WTC11 (cell line): ENCODE results near the gene PRKCE. TPM values are rescaled to one million over a fixed set of nuclear protein-coding genes. Genes with fewer than 3 reads are reported as not detected.

Source experiments
- ATAC-seq: fragments of 200-7000 bp; cut with Tn5 transposase; 2 replicates; pipeline ENCODE4 v1.10.0; 2021; ENCODE audit warnings: mild to moderate bottlenecking, moderate library complexity
- CTCF ChIA-PET: fragments of 300-600 bp; sonication (Branson Sonifier 250); formaldehyde crosslinking; loops from one replicate; lab custom pipeline; 2021; ENCODE audit warnings: antibody characterized with exemption; lab: Charles Lee
- POLR2A ChIA-PET: fragments of 350-600 bp; sonication (Branson Sonifier 250); formaldehyde crosslinking; loops from one replicate; lab custom pipeline; 2021; ENCODE audit warnings: antibody characterized with exemption; lab: Charles Lee
- DNase-seq: peaks from one replicate; pipeline ENCODE4 v3.0.0; 2021; ENCODE audit warnings: low spot score
- H3K27ac Mint-ChIP-seq: 2 replicates; pipeline ENCODE4 v1.8.0; 2021; ENCODE audit warnings: mixed read lengths
- H3K27me3 Mint-ChIP-seq: 2 replicates; pipeline ENCODE4 v1.8.0; 2021; ENCODE audit warnings: low read depth, mild to moderate bottlenecking, moderate library complexity, mixed read lengths
- H3K36me3 Mint-ChIP-seq: 2 replicates; pipeline ENCODE4 v1.8.0; 2021; ENCODE audit warnings: mixed read lengths
- H3K4me1 Mint-ChIP-seq: 2 replicates; pipeline ENCODE4 v1.8.0; 2022; ENCODE audit warnings: mixed read lengths
- H3K4me3 Mint-ChIP-seq: 2 replicates; pipeline ENCODE4 v1.8.0; 2021; ENCODE audit warnings: mild to moderate bottlenecking, moderate library complexity, mixed read lengths
- H3K9me3 Mint-ChIP-seq: 2 replicates; pipeline ENCODE4 v1.8.0; 2021; ENCODE audit warnings: mixed read lengths
- CREM ChIP-seq: sonication (generic); formaldehyde crosslinking; IDR thresholded peaks from 2 replicates; pipeline ENCODE4 v1.8.1; 2022; ENCODE audit warnings: mild to moderate bottlenecking, missing genetic modification reagents, moderate library complexity
- GABPB1 ChIP-seq: sonication (generic); formaldehyde crosslinking; IDR thresholded peaks from 2 replicates; pipeline ENCODE4 v1.8.1; 2023; ENCODE audit warnings: mild to moderate bottlenecking, missing genetic modification reagents
- MXD4 ChIP-seq: fragments of 250-450 bp; sonication (Bioruptor Pico); IDR thresholded peaks from 2 replicates; pipeline ENCODE4 v1.8.0; 2021; ENCODE audit warnings: mild to moderate bottlenecking, moderate library complexity, borderline replicate concordance
- NFYB ChIP-seq: sonication (generic); formaldehyde crosslinking; conservative IDR thresholded peaks from 2 replicates; pipeline ENCODE4 v1.8.0; 2022; ENCODE audit warnings: low read depth, missing genetic modification reagents
- NR1H2 ChIP-seq: sonication (generic); formaldehyde crosslinking; IDR thresholded peaks from 2 replicates; pipeline ENCODE4 v1.9.0; 2021; ENCODE audit warnings: mild to moderate bottlenecking, moderate library complexity, missing genetic modification reagents
- RELA ChIP-seq: sonication (generic); formaldehyde crosslinking; IDR thresholded peaks from 2 replicates; pipeline ENCODE4 v1.8.1; 2022; ENCODE audit warnings: missing genetic modification reagents, mild to moderate bottlenecking, borderline replicate concordance
- SOX15 ChIP-seq: fragments of 250-450 bp; sonication (Bioruptor Pico); IDR thresholded peaks from 2 replicates; pipeline ENCODE4 v1.9.0; 2021; ENCODE audit warnings: mild to moderate bottlenecking
- ZBTB21 ChIP-seq: sonication (generic); formaldehyde crosslinking; IDR thresholded peaks from 2 replicates; pipeline ENCODE4 v1.8.1; 2023; ENCODE audit warnings: mild to moderate bottlenecking, missing genetic modification reagents, borderline replicate concordance
- ZBTB43 ChIP-seq: sonication (generic); formaldehyde crosslinking; IDR thresholded peaks from 2 replicates; pipeline ENCODE4 v1.8.1; 2023; ENCODE audit warnings: mild to moderate bottlenecking, missing genetic modification reagents
- ZNF423 ChIP-seq: fragments of 250-450 bp; sonication (Bioruptor Pico); IDR thresholded peaks from 2 replicates; pipeline ENCODE4 v2.1.2; 2022; ENCODE audit warnings: mild to moderate bottlenecking, moderate library complexity
- total RNA-seq: library from RNA; stranded (reverse); gene quantifications from 3 replicates; pipeline ENCODE4 v1.2.3, GENCODE V29; 2021
- TF ChIP-seq, protein P1 (sequence below): sonication (generic); formaldehyde crosslinking; IDR thresholded peaks from 2 replicates; pipeline ENCODE4 v1.8.1; 2022; ENCODE audit warnings: missing genetic modification reagents, borderline replicate concordance
- TF ChIP-seq, protein P2 (sequence below): sonication (generic); formaldehyde crosslinking; IDR thresholded peaks from 2 replicates; pipeline ENCODE4 v1.8.1; 2022; ENCODE audit warnings: low read depth, mild to moderate bottlenecking, moderate library complexity, missing genetic modification reagents, borderline replicate concordance
- TF ChIP-seq, protein P3 (sequence below): sonication (generic); formaldehyde crosslinking; IDR thresholded peaks from 2 replicates; pipeline ENCODE4 v1.8.0; 2022; ENCODE audit warnings: mild to moderate bottlenecking, missing genetic modification reagents
- TF ChIP-seq, protein P4 (sequence below): sonication (generic); formaldehyde crosslinking; IDR thresholded peaks from 2 replicates; pipeline ENCODE4 v1.8.1; 2022; ENCODE audit warnings: low read depth, missing genetic modification reagents, borderline replicate concordance
- TF ChIP-seq, protein P5 (sequence below): sonication (generic); formaldehyde crosslinking; conservative IDR thresholded peaks from 2 replicates; pipeline ENCODE4 v1.8.1; 2023; ENCODE audit warnings: mild to moderate bottlenecking, low read depth, missing genetic modification reagents, moderate library complexity

Gene PRKCE
- total RNA-seq, 1 experiment from 2014 or later = 5.8 TPM

GRCh38 chr2:46229134-46230063 is 577.9 kb downstream of the PRKCE start:
- peak; percentile 36 for DNase-seq
- H3K36me3 Mint-ChIP-seq = no peaks in the 10 kb centered on the region
- CTCF ChIA-PET = interaction anchor here (0.7 to 3.6 kb wide), 14 partner anchors 11 to 236 kb away, joined by 3 to 19 read pairs (median 4); partner anchors contain the start of gene EPAS1
- POLR2A ChIA-PET = interaction anchor here (0.5 to 0.7 kb wide), 2 partner anchors 65 to 214 kb away, joined by 3 to 4 read pairs; no protein-coding TSS in a partner anchor
- TF ChIP-seq NR1H2 (CRISPR knock-in tag) = no peak
- 0 out of 2 replicates have a peak, but pooled peaks have one; percentile 37 for TF ChIP-seq CREM (CRISPR knock-in tag)
- no peak for TF ChIP-seq RELA
- TF ChIP-seq, protein P1, sequence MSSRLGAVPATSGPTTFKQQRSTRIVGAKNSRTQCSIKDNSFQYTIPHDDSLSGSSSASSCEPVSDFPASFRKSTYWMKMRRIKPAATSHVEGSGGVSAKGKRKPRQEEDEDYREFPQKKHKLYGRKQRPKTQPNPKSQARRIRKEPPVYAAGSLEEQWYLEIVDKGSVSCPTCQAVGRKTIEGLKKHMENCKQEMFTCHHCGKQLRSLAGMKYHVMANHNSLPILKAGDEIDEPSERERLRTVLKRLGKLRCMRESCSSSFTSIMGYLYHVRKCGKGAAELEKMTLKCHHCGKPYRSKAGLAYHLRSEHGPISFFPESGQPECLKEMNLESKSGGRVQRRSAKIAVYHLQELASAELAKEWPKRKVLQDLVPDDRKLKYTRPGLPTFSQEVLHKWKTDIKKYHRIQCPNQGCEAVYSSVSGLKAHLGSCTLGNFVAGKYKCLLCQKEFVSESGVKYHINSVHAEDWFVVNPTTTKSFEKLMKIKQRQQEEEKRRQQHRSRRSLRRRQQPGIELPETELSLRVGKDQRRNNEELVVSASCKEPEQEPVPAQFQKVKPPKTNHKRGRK = no peak
- TF ChIP-seq, protein P2, sequence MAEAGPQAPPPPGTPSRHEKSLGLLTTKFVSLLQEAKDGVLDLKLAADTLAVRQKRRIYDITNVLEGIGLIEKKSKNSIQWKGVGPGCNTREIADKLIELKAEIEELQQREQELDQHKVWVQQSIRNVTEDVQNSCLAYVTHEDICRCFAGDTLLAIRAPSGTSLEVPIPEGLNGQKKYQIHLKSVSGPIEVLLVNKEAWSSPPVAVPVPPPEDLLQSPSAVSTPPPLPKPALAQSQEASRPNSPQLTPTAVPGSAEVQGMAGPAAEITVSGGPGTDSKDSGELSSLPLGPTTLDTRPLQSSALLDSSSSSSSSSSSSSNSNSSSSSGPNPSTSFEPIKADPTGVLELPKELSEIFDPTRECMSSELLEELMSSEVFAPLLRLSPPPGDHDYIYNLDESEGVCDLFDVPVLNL (CRISPR knock-in tag) = no peak
- 0 out of 2 replicates have a peak, but pooled peaks have one; percentile 30 for TF ChIP-seq ZBTB21 (CRISPR knock-in tag)
- TF ChIP-seq ZNF423 (CRISPR knock-in tag) = peak; percentile 51; the same call in 1 of the 2 replicates
- TF ChIP-seq, protein P3, sequence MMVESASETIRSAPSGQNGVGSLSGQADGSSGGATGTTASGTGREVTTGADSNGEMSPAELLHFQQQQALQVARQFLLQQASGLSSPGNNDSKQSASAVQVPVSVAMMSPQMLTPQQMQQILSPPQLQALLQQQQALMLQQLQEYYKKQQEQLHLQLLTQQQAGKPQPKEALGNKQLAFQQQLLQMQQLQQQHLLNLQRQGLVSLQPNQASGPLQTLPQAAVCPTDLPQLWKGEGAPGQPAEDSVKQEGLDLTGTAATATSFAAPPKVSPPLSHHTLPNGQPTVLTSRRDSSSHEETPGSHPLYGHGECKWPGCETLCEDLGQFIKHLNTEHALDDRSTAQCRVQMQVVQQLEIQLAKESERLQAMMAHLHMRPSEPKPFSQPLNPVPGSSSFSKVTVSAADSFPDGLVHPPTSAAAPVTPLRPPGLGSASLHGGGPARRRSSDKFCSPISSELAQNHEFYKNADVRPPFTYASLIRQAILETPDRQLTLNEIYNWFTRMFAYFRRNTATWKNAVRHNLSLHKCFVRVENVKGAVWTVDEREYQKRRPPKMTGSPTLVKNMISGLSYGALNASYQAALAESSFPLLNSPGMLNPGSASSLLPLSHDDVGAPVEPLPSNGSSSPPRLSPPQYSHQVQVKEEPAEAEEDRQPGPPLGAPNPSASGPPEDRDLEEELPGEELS (CRISPR knock-in tag) = 0 out of 2 replicates have a peak, but pooled peaks have one; percentile 17
- no peak for TF ChIP-seq MXD4 (CRISPR knock-in tag)
- TF ChIP-seq GABPB1 (CRISPR knock-in tag) = peak; percentile 54; the same call in 1 of the 2 replicates
- no peaks in the 10 kb centered on the region for H3K27me3 Mint-ChIP-seq
- H3K9me3 Mint-ChIP-seq = peaks cover 7% of the 10 kb centered on the region
- ATAC-seq = peak; percentile 76
- no peak overlapping the region; the same call in 1 of the 2 replicates for H3K4me3 Mint-ChIP-seq
- H3K4me1 Mint-ChIP-seq = peaks cover 46% of the 10 kb centered on the region
- peak overlapping the region; percentile 82 for H3K27ac Mint-ChIP-seq

DNA sequence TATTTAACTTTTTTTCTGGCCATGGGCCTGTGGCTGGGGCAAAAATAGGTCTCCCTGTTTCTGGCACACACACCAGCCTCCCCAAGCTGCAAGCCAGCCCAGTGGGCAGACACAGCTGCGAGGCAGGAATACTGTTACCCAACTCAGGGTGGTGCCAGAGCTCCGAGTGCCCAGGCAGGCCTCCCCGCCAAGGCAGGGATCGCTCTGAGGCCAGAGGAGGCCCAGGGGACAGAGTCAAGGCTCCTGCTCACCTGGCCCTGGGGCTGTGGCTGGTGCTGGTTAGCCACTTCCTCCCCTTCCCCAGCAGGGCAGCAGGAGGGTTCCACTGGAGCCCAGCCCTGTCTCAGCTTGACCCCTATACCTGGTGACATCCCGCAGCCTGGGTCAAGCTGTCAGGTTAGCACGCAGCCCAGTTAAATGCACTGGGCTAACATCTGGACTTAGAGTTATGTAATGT is 578.7 kb downstream of the PRKCE start:
- ChIA-PET CTCF (interaction anchor here (0.6 to 3.6 kb wide), 10 partner anchors 28 to 237 kb away, joined by 3 to 19 read pairs (median 4); partner anchors contain the start of gene EPAS1), POLR2A (interaction anchor here (0.5 kb wide), 1 partner anchor 214 kb away, joined by 4 read pairs; no protein-coding TSS in a partner anchor)
- no peak overlapping the region; the same call in 1 of the 2 replicates for H3K4me3 Mint-ChIP-seq
- no peaks in the 10 kb centered on the region for H3K36me3 Mint-ChIP-seq
- H3K27me3 Mint-ChIP-seq = no peaks in the 10 kb centered on the region
- ATAC-seq (peak; percentile 43), DNase-seq (peak; percentile 28)
- H3K27ac Mint-ChIP-seq = peak overlapping the region; percentile 82
- H3K9me3 Mint-ChIP-seq = peaks cover 1% of the 10 kb centered on the region; the same call in 1 of the 2 replicates
- H3K4me1 Mint-ChIP-seq = peaks cover 46% of the 10 kb centered on the region
- TF ChIP-seq RELA (0 out of 2 replicates have a peak, but pooled peaks have one; percentile 37), NFYB (no peak)

GRCh38 chr2:46230677-46231425 is 579.4 kb downstream of the PRKCE start:
- H3K4me3 Mint-ChIP-seq = no peak overlapping the region
- no peak for ATAC-seq
- H3K27ac Mint-ChIP-seq = no peak overlapping the region
- no peak for DNase-seq
- H3K9me3 Mint-ChIP-seq = no peaks in the 10 kb centered on the region
- ChIA-PET POLR2A (no interaction called here), CTCF (interaction anchor here (0.6 to 3.6 kb wide), 6 partner anchors 45 to 168 kb away, joined by 3 to 19 read pairs (median 10); no protein-coding TSS in a partner anchor)
- H3K27me3 Mint-ChIP-seq = no peaks in the 10 kb centered on the region
- no peaks in the 10 kb centered on the region for H3K36me3 Mint-ChIP-seq
- H3K4me1 Mint-ChIP-seq = peaks cover 46% of the 10 kb centered on the region
- TF ChIP-seq, protein P4, sequence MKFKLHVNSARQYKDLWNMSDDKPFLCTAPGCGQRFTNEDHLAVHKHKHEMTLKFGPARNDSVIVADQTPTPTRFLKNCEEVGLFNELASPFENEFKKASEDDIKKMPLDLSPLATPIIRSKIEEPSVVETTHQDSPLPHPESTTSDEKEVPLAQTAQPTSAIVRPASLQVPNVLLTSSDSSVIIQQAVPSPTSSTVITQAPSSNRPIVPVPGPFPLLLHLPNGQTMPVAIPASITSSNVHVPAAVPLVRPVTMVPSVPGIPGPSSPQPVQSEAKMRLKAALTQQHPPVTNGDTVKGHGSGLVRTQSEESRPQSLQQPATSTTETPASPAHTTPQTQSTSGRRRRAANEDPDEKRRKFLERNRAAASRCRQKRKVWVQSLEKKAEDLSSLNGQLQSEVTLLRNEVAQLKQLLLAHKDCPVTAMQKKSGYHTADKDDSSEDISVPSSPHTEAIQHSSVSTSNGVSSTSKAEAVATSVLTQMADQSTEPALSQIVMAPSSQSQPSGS (CRISPR knock-in tag) = no peak
- TF ChIP-seq SOX15 (no peak), ZBTB43 (CRISPR knock-in tag) (no peak)
- TF ChIP-seq, protein P5, sequence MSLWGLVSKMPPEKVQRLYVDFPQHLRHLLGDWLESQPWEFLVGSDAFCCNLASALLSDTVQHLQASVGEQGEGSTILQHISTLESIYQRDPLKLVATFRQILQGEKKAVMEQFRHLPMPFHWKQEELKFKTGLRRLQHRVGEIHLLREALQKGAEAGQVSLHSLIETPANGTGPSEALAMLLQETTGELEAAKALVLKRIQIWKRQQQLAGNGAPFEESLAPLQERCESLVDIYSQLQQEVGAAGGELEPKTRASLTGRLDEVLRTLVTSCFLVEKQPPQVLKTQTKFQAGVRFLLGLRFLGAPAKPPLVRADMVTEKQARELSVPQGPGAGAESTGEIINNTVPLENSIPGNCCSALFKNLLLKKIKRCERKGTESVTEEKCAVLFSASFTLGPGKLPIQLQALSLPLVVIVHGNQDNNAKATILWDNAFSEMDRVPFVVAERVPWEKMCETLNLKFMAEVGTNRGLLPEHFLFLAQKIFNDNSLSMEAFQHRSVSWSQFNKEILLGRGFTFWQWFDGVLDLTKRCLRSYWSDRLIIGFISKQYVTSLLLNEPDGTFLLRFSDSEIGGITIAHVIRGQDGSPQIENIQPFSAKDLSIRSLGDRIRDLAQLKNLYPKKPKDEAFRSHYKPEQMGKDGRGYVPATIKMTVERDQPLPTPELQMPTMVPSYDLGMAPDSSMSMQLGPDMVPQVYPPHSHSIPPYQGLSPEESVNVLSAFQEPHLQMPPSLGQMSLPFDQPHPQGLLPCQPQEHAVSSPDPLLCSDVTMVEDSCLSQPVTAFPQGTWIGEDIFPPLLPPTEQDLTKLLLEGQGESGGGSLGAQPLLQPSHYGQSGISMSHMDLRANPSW (CRISPR knock-in tag) = no peak
